ENCODE results near the gene PYHIN1.
A peak's percentile ranks its signal among the peaks of the same experiment; 100 is the strongest.
"Not testable (repeated sequence)": the region's sequence is repeated elsewhere in the genome, so short reads cannot be mapped to it uniquely, and the experiment has no call there.

PYHIN1 gene

DNA sequence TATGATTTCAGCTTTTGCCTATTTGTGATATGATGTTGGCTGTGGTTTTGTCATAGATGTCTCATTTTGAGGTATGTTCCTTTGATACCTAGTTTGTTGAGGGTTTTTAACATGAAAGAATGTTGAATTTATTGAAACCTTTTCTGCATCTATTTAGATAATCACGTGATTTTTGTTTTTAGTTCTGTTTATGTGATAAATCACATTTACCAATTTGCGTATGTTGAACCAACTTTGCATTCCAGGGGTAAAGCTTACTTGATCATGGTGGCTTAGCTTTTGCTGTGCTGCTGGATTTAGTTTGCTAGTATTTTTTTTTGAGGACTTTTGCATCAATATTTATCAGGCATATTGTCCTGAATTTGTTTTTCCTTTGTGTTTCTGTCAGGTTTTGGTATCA lies 51.9 kb downstream of the PYHIN1 start:
- no peak for DNase-seq

DNA sequence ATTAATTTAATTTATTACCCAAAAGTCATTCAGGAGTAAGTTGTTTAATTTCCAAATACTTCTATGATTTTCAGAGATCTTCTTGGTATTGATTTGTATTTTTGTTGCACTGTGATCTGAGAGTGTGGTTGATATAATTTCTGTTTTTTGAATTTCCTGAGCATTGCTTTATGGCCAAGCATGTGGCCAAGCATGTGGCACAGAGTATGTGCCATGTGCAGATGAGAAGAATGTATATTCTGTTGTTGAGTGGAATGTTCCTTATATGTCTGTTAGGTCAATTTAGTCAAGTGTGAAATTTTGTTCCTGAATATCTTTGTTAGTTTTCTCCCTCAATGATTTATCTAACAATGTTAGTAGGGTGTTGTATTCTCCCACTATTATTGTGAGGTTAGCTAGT lies 53.0 kb downstream of the PYHIN1 start:
- DNase-seq, result no peak

DNA sequence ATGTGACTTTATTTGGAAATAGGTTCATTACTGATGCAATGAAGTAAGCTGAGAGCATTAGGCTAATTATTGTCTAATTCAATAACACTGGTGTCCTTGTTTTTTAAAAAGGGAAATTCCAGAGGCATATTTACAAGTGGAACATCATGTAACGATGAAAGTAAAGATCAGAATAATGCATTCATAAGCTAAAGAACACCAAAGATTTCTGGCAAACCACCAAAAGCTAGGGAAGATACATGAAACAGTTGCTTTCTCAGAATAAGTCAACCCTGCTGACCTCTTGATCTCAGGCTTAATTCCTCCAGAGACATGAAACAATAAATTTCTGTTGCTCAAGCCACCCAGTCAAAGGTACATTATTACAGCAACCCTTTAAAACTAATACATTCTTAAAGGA lies 58.1 kb downstream of the PYHIN1 start:
- no peak for DNase-seq

DNA sequence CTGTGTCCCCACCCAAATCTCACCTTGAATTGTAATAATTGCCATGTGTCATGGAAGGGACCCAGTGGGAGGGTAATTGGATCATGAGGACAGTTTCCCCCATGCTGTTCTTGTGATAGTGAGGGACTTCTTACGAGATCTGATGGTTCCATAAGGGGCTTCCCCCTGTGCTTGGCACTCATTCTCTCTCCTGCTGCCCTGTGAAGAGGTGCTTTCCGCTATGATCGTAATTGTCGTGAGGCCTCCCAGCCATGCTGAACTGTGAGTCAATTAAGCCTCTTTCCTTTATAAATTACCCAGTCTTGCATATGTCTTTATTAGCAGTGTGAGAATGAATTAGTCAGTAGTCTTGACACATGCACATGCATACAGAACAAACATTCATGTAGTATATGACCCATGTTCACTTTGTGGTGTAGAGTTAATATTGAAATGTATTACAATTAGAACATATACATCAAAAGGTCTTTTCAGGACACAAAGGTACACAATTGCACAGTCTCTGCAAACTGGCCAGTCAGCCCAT lies 61.5 kb downstream of the PYHIN1 start:
- no peak for DNase-seq

DNA sequence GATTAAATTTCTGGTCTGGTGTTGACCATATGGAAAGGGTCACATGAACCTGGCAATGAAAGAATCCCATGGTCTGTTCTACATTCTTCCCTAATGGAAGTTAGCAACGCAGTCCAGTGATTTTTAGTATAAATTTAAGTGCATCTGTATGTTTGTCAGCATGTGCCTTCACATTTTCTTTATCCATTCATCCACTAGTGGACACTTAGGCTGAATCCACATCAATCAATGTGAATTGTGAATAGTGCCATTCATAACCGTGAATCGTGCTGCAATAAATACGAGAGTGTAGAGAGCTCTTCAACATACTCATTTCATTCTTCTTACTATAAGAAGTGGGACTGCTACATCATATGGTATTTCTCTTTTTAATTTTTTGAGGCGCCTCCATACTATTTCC lies 65.6 kb downstream of the PYHIN1 start:
- no peak for DNase-seq

DNA sequence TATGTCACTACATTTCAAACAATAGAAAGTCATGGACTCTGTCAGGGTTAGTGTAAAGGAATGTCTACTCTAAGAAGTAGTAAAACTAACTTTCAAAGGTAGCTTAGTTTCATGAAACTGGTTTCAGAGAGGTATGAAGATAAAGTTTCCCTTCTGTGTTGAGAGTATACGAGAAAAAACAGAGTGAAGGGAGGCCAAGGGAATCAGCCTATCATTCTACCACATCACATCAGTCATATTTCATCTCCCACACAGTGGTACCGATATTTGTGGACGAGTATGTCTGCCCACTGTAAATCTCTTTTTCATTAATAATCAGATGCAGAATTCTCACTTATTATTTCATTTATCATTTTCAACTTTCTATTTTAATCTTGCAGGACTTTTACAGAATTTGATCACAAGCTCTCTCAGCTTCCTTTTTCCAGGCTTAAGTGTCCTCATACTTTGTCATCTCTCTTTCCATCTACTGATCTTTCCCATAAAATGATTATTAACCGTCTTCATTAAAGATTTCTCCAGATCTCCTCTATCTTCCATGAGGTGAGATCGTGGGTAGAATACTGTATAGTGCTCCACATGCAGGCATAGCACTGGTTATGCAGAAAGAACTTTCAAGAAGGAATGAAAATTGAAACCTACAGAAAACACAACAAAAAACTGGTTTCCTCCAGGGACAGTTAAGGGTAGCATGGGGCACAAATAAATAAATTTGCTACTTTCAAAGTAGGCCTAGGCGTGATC lies 66.9 kb downstream of the PYHIN1 start:
- DNase-seq, result no peak

DNA sequence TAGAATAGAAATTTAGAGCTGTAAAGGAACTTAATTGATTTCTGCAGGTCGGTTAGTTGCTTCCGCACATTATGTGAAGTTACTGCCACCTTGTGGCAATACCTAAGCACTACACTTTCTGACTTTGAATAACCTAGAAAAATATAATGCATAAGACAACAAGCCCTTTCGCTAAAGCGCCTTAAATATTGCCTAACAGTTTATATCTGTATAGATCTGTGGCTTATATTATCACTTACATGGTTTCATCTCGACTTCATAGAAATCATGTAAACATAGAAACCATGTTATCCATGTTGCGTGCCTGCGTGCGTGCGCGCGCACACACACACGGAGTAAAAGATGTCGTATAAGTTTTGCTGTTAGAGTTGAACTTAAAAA lies 67.4 kb downstream of the PYHIN1 start:
- peak; percentile 56 for DNase-seq

DNA sequence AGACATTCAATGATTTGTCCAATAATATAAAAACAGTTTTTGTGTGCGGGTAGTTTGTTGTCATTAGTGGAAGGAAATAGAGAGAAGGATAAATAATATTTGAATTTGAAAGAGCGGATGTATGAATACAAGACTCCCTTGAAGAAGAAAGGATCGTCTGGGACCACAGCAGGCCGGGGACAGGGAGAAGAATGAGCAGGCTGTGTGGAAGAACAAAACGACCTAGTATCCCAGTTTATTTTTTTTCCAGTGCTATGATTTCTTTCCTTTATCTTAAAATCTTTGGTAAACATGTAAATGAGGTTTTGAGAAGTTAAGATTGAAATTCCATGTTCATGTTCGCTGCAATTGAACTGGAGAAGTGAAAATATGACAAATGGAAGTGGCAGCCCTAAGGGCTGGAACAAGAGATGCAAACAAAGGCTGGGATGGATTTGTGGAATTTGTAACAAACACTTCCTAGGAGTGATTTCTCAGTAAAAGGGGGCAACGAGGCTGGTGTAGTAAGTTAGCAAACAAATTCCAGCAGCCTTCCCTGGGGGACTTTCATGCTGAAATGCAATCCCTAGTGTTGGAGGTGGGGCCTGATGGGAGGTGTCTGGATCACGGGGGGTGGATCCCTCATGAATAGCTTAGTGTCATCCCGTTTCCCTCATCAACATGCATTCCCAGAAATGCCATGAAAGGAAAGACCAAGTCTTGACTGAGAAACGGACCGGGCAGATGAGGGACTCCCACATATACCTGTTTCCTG lies 68.1 kb downstream of the PYHIN1 start:
- peak; percentile 74 for DNase-seq

DNA sequence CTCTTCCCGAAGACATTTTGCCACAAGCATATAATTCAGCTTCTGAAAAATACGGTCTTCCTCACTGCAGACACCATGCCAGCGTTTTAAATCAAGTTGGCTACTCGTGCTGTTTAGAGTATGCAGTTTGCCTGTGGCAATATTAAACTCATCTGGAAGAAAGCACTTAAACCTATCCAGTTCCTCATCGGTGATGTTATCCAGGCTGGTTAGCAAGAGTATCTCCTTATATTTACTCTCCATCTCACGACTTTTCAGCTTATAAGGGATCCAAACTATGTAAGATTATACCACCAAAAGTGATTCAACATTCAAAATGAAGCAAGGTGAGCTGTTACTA lies 68.7 kb downstream of the PYHIN1 start:
- DNase-seq, result no peak

DNA sequence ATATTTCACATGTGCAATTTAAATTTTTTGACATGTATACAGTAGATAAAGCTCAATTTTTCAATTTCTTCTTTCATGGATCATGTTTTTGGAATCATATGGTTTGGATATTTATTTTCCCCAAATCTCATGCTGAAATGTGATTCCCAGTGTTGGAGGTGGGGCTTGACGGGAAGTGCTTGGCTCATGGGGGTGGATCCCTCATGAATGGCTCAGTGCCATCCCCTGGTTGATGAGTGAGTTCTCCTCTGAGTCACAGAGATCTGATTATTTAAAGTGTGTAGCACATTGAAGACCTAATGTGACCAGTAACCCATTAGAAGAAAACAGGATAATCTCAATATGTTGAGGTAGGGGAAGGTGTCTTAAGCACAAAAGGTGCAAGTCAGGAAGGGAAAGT lies 69.3 kb downstream of the PYHIN1 start:
- DNase-seq, result peak; percentile 79

DNA sequence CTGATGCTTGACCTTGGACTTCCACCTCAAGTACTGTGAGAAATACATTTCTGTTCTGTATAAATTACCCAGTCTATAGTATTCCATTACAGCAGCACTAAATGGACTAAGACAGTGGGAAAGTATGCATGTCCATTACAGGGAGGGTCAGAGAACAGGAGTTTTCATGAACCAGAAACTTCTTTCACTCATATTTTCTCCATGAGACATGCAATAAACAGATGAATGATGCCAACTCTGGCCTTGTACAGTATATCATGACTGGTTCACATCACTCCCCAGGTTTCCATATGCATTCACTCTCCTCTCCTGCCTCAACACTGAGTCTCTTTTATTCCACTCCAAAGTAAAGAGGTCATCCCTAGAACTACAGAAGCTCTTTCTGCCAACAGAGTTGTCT lies 73.8 kb downstream of the PYHIN1 start:
- DNase-seq, result no peak

DNA sequence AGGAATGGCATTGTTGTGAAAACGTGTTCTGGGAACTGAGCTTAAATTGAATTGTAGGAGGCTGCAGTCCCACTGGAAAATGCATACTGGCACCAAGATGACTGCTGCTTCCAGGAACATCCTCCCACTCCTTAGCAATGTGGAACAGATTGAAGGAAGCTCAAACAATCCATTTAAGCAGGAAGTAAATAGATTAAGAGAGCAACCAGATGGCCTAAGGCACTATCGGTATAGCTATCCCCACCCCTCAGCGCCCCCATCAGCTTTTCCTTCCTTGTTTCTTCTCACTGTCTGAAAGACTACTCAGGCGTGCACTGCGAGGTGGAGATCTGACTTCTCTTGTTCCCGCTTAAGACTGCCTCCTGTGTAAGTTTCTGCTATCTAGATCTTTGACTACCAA lies 74.3 kb downstream of the PYHIN1 start:
- DNase-seq, result no peak

DNA sequence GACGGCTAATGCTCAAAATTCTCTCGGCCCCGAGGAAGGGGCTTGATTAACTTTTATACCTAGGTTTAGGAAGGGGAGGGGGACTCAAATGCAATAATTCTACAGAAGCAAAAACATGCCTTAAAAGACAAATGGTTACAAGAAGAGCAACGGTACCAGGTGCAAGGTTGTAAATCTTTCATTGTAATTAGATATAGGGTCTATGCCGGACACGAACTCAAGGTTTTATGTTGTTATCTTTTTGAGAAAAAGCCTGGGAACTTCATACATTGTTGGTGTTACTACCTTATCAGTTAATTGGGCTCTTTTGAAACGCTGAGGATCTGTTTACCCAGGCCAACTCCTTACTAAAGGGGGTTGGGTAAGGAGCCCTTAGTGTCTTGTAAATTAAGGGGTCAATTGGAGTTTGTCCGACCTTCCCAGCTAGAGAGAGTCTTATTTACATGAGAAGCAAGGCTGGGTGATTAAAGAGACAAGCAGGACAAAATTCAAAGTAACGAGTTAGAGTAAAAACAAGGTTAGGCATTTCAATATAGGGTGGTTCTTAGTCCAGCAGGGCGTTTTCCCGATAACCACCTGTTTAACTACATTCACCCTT lies 75.0 kb downstream of the PYHIN1 start:
- not testable (repeated sequence) for DNase-seq

DNA sequence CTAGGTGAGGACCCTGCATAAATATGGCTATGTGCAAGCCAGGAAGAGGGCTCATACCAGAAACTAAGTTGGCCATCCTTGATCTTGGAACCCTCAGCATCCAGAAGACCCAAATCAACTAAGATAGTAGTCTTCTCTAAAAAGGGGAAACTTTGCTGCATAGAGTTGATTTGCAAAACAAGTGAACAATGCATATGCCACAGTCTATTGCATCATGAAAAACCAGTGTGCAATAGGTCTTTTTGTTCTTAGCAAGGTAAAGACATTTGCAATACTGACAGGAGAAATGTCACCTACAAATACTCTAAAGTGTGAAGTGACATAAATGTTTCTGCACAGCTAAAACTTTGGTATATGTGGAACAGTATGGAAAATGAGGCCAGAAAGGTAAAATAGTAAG lies 76.4 kb downstream of the PYHIN1 start:
- no peak for DNase-seq

DNA sequence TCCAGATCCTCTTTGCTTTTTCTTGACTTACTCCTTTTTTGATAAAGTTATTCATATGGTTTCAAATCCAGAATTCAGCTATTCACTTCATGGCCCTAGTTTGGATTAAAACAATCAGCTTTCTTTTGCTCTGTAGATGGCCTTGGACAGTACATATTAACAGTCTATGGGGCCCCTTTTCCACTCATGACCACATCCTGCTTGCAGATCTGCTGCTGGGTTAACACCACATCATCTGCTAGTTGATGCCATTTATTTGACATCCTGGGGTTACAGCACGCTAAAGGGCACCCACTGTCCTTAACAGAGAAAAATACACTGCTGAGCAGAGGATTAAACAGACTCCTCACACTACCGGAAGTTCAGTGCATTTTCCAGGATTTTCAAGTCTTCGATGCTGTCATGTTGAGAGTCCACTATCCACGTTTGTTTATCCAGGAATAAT lies 77.4 kb downstream of the PYHIN1 start:
- DNase-seq, result no peak

DNA sequence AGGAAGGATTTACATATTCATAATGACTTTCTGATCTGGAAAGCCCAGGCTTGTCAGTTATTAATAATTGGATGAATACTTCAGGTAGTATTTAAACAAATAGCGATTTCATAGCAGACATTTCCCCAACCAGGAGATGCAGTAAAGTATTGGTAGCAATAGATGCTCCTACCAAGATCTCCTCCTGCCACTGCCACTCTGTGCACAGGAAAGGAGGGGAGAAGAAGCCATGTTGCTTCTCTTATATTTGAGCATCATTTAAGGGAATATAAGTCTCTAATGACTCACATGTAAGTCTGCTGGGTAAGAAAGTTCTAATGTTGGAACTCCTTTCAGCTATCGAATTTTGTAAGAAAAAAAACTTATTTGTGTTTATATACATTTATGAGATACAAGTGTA lies 77.9 kb downstream of the PYHIN1 start:
- no peak for DNase-seq

DNA sequence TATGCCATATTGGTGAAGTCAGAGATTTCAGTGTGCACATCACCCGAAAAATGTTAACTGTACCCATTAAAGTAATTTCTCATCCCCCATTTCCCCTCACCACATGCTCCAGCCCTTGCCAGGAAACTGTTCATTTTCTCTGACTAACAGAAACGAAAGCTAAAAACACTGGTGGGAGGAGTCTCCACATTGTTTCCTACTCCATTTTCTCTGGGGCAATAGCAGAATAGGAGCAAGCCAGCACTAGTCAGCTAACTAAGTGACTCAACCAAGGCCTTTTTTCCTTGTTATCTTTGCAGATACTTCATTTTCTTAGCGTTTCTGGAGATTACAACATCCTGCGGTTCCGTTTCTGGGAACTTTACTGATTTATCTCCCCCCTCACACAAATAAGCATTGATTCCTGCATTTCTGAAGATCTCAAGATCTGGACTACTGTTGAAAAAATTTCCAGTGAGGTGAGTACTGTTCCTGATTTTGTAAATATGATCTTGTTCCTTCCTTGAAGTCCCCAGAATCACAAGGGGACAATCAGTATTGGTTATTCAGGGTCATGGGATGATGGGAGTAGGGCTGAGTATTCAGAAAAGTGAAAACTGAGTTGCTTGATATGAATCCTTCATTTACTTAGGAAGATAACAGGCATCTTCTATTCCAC lies 78.5 kb downstream of the PYHIN1 start, which contains the start of gene IFI16:
Gene IFI16 (plus strand): TSS at position 204 of the 658 bp plus-strand sequence. CDS start 4,774 bp downstream, outside the sequence.
- no peak for DNase-seq

DNA sequence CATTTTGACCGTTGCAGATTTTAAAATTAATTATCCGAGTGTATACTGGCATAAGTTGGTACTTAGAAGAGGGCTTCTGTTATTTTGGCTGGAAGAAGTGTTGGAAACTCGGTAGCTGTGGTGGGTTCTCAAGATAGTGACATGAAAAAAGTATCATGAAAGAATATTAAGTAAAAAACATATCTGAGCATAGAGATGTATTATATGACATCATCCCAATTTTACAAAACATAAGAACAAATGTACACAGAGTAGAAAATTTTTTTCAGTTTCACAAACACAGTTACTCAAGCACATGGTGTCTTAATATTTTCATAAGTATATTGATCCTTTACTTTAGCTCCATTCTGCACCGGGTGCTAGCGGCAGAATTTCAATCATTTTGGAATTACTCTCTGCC lies 79.0 kb downstream of the PYHIN1 start:
- no peak for DNase-seq

DNA sequence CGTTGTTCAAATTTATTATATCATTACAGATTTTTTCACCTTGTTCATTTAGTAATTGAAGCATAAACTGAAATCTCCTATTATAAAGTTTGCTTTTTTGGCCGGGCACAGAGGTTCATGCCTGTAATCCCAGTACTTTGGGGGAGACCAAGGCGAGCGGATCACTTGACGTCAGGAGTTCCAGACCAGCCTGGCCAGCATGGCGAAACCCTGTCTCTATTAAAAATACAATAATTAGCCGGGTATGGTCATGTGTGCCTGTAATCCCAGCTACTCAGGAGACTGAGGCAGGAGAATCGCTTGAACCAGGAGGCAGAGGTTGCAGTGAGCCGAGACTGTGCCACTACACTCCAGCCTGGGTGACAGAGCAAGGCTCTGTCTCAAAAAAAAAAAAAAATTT lies 79.6 kb downstream of the PYHIN1 start:
- not testable (repeated sequence) for DNase-seq

DNA sequence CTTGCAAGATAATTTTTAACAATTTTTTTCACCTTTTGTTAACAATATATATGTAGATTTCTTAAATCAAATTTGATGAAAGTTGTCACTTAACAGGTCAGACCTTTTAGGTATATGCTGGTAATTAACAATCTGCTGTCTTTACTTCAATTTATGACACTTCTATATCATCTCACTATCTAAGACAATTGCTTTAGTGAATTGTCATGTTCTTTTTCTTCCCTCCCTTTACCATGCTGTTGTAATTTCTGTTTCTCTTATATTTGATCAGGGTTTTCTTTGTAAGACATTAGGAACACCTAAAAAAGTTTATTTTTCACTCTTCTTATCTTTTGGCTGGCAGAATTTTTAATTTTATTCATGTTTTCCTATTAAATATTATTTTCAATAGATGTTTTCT lies 80.4 kb downstream of the PYHIN1 start:
- DNase-seq, result no peak

DNA sequence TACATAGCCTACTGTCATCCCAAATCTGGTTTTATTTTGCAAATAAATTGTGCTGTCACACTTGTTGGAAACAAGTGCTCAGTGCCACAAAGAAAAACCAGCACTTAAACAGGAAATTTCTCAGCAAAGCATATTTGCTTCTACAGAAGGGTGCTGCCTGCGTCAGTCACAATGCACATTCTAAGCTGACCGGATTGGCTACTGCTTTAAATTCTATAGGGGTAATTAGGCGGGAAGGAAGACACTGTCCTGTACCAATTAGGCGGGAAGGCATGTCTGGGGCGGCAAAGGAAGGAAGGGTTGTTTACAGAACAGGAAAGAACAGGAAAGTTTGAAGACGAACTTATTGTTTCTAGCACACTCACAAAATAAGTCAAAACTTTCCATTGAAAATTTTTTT lies 81.1 kb downstream of the PYHIN1 start:
- DNase-seq, result no peak

DNA sequence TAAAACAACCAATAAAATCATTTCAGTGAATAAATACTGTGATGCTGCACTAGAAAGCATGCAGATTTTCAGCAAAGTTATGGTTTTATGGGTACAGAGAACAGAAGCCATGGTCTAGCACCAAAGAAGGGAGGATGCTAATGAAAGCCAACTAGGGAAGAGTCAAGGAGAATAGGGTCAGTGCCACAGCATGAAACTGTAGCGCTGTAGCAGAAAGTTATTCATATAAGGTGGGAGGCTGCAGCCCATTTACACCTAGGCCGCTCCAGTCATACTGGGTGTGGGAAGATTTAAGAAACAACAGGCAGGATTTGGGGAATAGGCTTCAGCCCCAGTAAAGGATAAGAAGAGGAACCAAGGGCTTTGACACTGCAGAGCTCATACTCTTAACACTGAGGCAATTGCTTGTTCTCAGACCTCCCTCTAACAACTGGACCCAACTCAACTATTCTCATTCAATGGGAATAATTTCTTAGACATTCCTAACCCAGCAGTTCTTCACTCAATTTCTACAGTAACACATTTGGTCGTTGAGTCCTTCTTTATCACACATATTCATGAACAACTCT lies 82.7 kb downstream of the PYHIN1 start:
- DNase-seq, result no peak

DNA sequence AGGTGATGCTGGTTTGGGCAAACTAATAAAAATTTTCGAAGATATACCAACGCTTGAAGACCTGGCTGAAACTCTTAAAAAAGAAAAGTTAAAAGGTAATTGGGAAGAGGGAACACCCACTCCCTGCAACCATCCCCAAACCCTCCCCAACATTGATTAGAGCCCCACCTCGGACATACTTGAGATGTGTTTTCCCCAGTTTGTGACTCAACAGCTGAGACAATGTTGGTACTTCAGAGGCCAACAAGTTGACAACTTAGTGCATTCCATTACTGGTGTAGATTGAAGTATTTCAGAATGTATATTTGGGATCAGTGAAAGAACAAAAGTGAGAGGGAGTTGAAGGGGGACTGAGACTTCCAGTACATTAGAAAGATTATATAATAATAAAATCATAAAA lies 83.5 kb downstream of the PYHIN1 start:
- DNase-seq, result no peak

Data from right forelimb (tissue), 1 donor.